GM21825 (cell line): ENCODE data around the gene CHAD.
"Not testable (repeated sequence)": the region's sequence is repeated elsewhere in the genome, so short reads cannot be mapped to it uniquely, and the experiment has no call there.

Experiments
- ATAC-seq: cut with Tn5 transposase; IDR thresholded peaks from one replicate; pipeline ENCODE4 v1.9.1; 2021; ENCODE audit warnings: mild to moderate bottlenecking, moderate library complexity; ENCODE audit not compliant: unreplicated experiment

The CHAD gene

DNA sequence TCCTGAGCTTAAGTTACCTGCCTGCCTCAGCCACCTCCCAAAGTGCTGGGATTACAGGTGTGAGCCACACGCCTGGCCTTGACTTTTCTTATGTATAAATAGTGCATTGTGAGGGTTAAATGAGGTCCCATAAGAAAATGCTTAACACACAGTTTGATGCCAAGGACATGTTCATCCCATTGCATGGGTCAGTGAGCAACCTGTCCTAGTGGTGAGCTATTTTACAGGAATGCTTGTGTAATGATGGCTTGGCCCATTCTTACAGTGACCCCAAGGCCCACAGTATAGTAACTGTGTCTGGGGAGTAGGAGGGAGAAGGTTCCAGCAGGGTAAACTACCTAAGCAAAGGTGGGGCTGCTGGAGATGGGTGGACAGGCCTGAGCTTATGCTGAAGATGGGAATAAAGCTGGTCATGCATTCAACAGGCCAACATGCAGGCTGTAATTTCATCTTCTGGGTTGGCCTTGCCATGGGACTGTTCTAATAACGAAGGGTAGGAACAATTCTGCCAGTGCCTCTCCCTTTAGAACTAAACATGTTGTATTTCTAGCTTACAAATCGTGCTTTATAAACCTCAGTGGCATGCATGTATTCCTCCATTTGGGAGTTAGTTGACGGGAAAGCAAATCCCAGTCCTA is 36.4 kb downstream of the CHAD start:
- ATAC-seq = no peak

DNA sequence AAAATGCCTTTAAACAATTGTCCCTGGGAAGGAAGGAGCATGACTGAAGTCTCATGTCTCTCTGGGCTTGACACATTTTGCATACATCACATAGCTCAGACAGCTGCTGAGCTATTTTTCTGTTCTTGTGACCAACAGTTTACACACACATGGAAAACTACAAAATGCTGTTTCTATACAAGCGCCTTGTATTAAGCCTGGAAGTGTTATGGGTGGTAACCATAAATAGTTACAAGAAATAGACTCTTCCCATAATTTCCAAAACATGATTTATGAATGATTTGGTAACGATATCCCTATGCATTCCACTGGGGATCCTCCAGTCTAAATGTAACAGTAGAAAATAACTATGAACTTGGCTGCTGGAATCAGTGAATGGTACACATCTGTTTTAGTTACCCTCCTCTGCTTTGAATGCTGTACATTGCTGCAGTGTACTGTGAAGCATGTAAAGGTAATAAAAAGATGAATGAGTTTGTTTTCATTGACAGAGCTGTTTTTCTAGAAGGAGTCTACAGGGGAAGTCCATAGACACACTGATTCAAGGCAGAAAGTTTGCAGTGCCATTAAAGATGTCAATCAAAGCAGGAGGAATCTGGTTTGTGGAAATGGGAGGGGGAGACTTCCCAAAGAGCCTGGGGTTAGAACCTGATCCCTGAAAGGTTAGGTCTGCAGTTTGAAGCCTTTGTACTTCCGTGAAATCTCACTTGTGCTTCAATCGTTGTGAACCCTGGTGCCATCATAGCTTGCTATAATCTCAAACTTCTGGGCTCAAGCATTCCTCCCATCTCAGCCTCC is 37.7 kb downstream of the CHAD start:
- ATAC-seq = no peak

DNA sequence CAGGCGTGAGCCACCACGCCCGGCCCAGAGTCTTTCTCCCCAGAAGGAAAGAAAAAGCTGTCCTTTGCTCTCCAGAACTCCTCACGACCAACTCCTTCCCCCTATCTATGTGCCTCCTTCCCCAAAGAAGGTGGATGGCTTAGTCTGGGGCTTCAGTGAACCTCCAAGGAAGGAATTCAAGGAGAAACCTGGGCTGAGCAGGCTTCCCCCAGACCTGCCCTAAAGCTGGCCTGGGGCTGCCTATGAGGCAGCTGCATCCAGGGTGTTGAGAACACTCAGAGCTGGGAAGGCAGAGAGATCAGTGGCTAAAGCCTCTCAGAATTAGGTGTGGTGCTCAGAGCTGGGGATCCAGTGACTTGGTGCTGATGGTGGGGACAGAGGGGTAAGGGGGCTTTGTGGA is 38.9 kb downstream of the CHAD start:
- ATAC-seq = no peak

DNA sequence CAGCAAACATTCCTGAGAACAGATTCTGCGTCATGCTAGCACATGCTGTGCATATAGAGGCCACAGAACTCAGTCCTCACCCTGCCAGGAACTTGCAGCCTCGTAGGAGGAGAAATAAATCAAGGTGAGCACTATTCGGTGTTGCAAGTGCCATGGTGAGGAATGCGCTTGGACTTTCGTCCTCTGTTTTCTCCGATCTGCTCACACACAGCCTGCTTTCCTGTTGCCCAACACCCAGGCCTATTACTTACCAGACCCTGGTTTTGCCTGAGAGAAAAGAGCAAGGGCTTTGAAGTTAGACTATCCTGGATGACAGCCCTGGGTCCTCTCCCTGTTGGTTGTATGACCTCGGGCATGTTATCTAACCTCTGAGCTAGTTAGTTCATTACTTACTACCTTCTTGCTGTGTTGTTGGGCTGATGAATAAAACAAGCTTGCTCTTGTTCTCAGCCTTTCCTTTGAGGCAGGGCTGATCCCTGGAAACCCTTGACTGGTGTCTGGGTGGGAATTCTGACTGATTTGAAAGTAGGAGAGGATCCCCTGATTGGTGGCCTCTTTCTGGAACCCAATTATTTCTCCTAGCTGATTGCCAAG is 39.8 kb downstream of the CHAD start:
- no peak for ATAC-seq

DNA sequence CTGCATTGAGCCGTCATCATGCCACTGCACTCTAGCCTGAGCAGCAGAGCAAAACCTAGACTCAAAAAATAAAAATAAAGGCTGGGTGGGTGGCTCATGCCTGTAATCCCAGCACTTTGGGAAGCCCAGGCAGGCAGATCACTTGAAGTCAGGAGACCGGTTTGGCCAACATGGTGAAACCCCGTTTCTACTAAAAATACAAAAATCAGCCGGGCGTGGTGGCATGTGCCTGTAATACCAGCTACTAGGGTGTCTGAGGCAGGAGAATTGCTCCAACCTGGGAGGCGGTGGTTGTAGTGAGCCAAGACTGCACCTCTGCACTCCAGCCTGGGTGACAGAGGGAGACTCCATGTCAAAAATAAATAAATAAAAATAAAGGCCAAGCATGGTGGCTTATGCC is 40.6 kb downstream of the CHAD start:
- ATAC-seq = not testable (repeated sequence)

DNA sequence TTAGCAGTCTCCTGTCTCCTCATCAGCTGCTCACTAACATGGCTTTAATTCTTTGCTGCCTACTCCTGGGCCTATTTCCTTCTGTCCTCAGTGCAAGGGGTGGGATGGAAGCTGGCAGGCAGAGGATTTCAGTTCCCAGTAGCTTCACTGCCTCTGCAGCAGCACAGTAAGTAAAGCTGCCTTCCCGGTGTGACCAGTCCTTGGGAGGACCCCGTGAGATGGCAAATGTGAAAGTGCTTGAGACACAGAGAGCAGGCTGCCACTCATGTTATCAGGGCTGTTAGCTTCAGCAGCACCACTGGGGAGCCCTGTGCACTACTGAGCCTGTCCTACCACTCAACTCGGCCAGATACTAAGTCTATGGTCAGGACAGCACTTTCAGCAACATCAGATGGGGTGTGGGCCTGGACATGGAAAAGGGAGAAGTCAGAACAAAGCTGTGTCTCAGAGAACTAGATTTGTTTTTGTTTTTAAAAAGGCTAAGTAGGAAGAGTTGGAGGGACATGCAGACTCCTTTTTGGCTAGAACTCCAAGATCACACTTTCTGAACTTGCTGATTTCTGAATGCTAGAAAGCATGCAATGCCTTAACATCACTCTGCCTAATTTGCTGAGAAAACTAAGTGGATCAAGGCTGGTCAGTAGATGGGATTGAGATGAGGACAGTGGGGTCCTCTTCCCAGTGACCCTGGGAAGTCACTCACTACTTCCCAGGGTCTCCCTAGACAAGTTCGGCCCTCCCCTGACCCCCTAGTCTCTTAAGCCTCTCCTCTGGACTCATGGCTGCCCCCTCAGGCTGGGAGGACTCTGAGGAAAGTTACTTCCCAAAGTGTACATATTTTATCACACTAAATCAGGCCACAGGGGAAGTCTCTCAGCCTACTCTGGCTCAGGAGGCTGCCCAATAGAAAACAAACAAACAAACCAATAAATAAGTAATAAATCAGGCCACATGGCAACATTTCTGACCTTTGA is 41.6 kb downstream of the CHAD start:
- no peak for ATAC-seq

DNA sequence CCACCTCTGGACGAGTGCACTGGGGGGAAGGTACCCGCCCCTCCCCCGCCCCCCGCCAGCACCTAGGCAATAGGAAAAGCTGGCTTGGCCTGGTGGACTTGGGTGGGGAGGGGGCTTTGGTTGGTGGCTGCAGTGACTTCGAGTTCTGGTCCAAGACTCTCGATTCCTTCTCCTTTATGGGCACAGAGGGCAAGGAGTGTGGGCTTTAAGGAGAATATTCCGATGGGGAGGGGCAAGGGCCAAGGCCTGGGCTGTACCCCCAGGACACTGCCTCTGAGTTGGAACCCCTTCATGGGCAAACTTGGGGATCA is 42.3 kb downstream of the CHAD start:
- no peak for ATAC-seq

DNA sequence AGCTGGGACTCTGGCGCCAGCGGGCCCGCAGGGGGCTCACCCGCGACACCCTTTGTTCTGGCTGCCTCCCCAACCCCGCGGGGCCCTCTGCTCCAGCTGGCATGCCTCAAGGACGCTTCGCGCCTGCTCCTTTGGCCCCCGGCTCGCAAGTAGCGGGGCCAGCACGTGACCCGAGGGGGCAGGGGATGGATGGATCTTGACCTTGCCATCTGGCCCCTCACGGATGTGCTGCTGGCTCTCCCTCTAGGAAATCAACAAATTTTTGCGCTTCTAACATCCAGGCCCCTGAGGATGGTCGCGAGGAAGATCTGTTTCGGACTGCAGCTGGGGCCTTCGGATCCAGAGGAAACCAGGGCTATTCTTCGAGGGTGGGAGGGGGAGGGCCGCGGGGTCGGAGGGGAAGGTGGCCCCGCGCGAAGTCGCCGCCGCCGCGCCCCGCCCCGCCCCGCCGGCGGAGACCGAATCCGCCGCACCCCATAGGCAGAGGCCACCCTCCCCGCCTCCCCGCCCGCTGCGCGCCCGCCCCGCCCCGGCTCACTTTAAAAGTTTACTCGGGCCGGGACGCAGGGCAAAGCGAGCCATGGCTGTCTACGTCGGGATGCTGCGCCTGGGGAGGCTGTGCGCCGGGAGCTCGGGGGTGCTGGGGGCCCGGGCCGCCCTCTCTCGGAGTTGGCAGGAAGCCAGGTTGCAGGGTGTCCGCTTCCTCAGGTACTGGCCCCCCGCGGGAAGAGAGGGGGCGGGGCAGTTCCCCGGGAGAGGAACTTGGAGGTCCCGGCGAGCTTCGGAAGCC is 42.8 kb downstream of the CHAD start, which contains the start of gene ACSF2:
TSS of gene ACSF2 (plus strand) at position 537 of the 790 bp plus-strand sequence. CDS start at position 581, 44 bp downstream.
- ATAC-seq = peak; percentile 64

DNA sequence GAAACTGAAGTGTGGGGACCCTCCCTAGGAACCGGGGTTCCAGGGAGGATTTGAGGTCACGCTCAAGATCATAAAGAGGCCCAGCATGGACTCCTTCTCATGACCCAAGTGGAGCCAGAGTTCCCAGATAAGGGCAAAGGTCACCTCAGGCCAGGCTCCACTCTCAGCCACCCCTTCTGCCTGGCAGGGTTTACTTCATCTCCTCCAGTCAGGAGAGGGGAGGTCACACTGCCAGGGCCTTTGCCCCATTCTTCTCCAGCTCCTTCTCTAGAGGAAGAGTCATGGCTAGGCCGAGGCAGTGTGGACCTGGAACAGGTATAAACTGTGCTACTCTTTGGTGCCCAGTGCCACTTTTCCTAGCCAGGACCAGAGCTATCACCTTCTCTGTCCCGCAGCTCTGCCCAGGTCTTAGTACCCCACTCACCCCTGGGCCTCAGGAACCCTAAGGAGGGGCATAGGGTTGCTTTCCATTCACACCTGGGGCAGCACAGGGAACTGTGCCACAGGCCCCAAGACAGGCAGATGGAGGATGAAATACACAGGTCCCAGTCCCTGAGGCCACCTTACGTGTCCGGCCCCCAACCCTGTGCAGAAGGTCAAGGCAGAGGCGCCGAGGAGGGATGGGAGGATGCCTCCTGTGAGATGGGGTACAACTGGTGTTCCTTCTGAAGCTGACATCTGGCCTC is 43.5 kb downstream of the CHAD start:
- ATAC-seq = no peak

DNA sequence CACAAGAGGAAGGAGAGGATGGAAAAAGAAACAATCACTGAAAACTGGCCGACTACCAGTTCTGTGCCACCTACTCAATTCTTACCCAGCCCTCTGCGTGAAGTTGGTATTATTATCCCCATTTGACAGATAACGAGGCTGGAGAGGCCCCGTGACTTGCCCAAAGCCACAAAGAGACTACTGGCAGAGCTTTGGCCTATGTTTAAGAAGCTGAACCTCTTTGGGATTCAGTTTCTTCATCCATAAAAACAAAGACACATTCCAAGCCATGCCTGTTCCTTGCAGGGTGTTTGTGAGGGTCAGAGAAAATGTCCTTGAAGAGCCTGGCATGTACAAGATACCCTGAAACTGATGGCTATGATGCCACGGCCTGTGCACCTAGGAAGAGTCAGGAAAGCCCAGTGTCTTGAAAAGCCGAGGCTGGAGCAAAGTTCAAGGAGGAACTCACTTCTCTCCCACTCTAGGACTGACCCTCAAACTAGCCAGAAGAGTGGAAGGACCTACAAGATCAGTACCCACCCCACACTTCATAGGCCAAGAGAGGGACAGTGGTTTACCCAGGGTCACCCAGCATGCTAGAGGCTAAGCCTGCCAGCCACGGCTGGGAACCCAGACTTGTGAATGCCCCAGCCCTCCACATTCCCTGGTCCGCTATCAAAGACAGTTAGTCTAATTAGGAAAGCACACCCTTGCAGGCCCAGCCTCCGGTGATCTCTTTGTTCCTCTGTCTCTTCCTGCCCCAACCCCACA is 44.3 kb downstream of the CHAD start:
- ATAC-seq = no peak

DNA sequence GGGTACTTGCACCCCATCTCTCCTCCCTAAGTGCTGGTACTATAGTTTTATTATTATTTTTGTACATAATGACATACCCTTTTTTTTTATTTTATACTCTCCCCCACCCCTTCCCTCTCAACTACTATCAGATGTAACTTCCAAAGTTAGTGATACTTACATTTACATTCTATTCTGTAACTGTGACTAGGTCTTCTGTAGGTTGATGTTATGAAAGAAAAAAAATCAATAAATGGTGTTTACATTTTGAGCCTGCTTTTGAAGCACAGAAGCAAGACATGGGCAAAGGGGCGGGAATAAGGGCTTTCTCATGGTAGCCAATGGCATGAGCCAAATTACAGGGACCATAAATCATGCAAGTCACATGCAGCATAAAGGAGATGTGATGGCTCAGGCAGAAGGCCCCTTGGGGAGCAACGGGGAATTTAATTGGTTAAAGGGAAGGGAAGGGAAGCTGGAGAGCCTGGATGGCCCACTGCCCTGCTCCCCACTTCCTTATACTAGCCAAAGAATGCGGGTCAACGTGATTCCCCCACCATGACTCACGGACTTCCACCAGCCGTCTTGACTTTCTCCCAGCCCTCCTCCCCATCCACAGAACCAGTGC is 45.0 kb downstream of the CHAD start:
- no peak for ATAC-seq

DNA sequence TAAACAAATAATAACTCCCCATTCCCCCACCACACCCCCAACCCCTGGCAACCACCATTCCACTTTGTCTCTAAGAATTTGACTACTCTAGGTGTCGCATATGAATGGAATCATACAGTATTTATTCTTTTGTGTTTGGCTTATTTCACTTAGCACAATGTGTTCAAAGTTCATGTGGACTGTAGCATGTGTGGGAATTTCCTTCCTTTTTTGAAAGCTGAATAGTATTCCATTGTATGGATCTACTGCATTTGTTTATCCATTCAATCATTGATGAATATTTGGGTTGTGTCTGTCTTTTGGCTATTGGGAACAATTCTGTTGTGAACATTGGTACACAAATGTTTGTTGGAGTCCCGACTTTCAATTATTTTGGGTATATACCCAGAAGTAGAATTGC is 45.9 kb downstream of the CHAD start:
- no peak for ATAC-seq

DNA sequence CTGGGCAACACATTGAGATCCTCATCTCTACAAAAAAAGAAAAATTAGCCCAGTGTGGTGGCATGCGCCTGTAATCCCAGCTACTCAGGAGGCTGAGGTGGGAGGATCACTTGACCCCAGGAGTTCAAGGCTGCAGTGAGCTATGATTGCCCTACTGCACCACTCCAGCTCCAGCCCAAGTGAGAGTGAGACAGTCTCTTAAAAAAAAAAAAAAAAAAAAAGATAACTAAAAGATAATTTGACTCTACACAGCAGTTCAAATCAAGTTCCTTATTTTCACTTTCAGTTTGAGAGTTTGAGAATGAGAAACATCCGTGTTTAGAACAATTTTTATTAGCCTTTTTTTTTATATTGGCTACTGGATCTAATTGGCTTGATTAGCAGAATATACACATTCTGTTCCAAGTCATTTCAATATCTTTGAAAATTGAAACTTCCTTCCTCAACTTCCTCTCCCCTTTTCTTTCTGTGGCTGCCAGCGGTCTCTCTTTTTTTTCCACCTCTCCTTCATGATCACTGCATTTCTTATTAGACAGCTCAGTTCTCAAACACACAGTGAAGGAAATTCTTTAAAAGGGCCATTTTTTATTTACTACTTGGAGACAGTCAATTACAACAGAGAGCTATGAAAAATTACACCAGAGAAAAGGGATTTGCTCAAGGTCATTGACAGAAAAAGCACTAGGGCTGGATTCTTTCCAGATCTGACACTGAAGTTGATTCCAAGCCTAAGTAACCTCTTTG is 47.2 kb downstream of the CHAD start:
- ATAC-seq = no peak

DNA sequence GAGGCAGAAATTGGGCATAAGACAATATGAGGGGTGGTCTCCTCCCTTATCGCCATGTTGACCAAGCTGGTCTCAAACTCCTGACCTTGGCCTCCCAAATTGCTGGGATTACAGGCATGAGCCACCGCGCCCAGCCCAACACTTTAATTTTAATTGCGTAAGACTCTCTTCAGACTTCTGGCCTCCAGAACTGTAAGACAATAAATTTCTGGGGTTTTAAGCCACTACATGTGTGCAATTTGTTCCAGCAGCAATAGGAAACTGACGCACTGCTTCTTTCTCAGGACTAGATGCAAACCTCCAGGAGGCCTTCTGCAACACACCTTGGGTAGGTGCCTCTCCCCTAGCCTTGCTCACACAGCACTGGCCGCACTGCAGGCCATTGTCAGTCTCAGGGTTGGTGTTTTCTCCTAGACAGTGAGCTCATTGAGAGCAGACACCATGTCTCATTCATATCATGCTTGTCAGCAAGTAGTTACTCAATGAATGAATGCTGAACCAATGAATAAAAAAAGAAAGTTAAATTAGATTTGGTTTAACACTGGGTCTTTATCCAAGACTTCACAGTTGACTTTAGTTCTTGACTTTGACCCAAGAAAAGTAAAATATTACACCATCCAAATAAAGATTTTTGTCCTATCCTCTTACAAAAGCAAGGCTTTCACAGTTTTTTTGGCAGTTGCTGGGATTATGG is 48.1 kb downstream of the CHAD start:
- no peak for ATAC-seq

DNA sequence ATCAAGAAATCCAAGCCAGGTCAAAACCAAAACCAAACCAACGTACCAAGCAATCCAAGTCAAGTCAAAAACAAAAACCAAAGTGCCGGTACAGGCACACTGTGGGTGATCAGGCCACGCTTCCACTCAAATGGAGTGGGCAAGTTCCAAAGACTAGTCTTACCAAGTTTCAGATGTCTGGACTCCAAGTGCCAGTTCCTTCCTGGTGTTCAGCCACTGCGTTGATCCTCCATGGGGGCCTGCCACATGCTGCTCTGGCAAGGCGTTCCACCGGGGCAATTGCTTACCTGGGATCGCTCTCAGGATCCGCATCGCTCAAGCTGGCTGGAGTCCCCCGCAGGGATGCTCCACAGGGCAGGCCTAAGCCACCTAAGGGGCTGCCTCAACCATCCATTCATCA is 49.1 kb downstream of the CHAD start:
- not testable (repeated sequence) for ATAC-seq

DNA sequence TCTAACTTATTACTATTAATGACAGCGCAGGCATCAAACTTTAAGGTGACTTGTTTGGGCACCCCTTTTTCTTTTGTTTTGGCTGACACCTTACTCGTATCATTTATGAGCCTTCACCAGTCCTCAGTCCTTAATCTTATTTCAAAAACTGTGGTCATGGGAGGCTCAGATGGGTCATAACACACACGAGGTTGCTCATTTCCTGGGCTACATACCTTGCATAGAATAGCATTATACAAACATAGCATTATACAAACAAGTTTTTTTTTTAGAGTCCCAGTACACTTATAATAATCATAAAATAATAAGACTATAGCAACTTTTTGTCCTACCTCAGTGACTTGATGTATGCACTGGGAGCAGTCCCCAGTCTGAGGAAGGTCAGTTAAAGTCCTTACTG is 53.9 kb downstream of the CHAD start:
- ATAC-seq = no peak
